GM12892 (cell line): ENCODE measurements around the gene FCHO1.

ENCODE experiments used
- POLR2A ChIP-seq: IDR thresholded peaks from 2 replicates; pipeline ENCODE4 v1.6.1; 2011; ENCODE audit warnings: low read depth, low read length, control low read depth
- POLR2AphosphoS5 ChIP-seq: IDR thresholded peaks from 2 replicates; pipeline ENCODE4 v1.6.1; 2011; ENCODE audit warnings: low read depth, low read length, control low read depth

GRCh38 chr19:17775245-17775927, 24.1 kb downstream of the FCHO1 start:
- TF ChIP-seq POLR2AphosphoS5 (no peak), POLR2A (no peak)
